RCC 7860 (cell line): ENCODE results near the gene LMNTD2.

Experiments
- DNase-seq: peaks from one replicate; pipeline ENCODE4 v3.0.0-alpha.2; 2015; ENCODE audit warnings: low spot score
- FAIRE-seq: peaks from 2 replicates; lab custom pipeline; 2012; peaks lifted over from hg19 to GRCh38; lab: Jason Lieb, UNC

The LMNTD2 gene

GRCh38 chr11:560305-561147 is at the start of gene LMNTD2, which contains the start of gene RASSF7:
Gene LMNTD2 (minus strand): TSS chr11:560738. CDS start chr11:560716, 22 bp downstream.
Gene RASSF7 (plus strand): TSS chr11:560970. CDS start chr11:561769, 799 bp downstream.
- no peak for FAIRE-seq

GRCh38 chr11:609341-609811 is 48.8 kb upstream of the LMNTD2 start:
- FAIRE-seq: no peak
- DNase-seq: no peak

More at GRCh38 chr11:560305-561147, at the start of gene LMNTD2, which contains the start of gene RASSF7:
- DNase-seq: peak; percentile 74

GRCh38 chr11:608791-609251 is 48.3 kb upstream of the LMNTD2 start:
- FAIRE-seq (no peak), DNase-seq (no peak)

GRCh38 chr11:607971-608659 is 47.6 kb upstream of the LMNTD2 start:
- DNase-seq: no peak
- FAIRE-seq: no peak

- no peak for FAIRE-seq
- no peak for DNase-seq
Measured at GRCh38 chr11:607020-607780, 46.7 kb upstream of the LMNTD2 start.

- FAIRE-seq (no peak), DNase-seq (no peak)
Measured at GRCh38 chr11:606245-606644, 45.7 kb upstream of the LMNTD2 start.

GRCh38 chr11:605286-606129 is 45.0 kb upstream of the LMNTD2 start:
- DNase-seq (no peak), FAIRE-seq (no peak)

GRCh38 chr11:603154-603553 is 42.6 kb upstream of the LMNTD2 start:
- FAIRE-seq (no peak), DNase-seq (no peak)

- DNase-seq (no peak), FAIRE-seq (no peak)
Measured at GRCh38 chr11:601573-602245, 41.2 kb upstream of the LMNTD2 start.

- FAIRE-seq: no peak
- DNase-seq: no peak
Measured at GRCh38 chr11:598005-598680, 37.6 kb upstream of the LMNTD2 start.

- FAIRE-seq: no peak
- no peak for DNase-seq
Measured at GRCh38 chr11:597166-597725, 36.7 kb upstream of the LMNTD2 start.

- no peak for FAIRE-seq
- no peak for DNase-seq
Measured at GRCh38 chr11:596374-596773, 35.8 kb upstream of the LMNTD2 start.

- DNase-seq (no peak), FAIRE-seq (no peak)
Measured at GRCh38 chr11:595400-595799, 34.9 kb upstream of the LMNTD2 start.

- DNase-seq (no peak), FAIRE-seq (no peak)
Measured at GRCh38 chr11:593347-593746, 32.8 kb upstream of the LMNTD2 start.

- no peak for FAIRE-seq
Measured at GRCh38 chr11:592918-593317, 32.4 kb upstream of the LMNTD2 start.

GRCh38 chr11:592501-592900 is 32.0 kb upstream of the LMNTD2 start:
- FAIRE-seq (no peak), DNase-seq (no peak)

More at GRCh38 chr11:592918-593317, 32.4 kb upstream of the LMNTD2 start:
- DNase-seq: no peak

GRCh38 chr11:590997-591396 is 30.5 kb upstream of the LMNTD2 start:
- FAIRE-seq (no peak), DNase-seq (no peak)

GRCh38 chr11:589798-590197 is 29.3 kb upstream of the LMNTD2 start:
- FAIRE-seq (no peak), DNase-seq (no peak)

GRCh38 chr11:587978-588380 is 27.4 kb upstream of the LMNTD2 start:
- peak; percentile 93 for FAIRE-seq
- DNase-seq: peak; percentile 92
